ENCODE data around the gene UMPS.
"Not testable (repeated sequence)": the region's sequence is repeated elsewhere in the genome, so short reads cannot be mapped to it uniquely, and the experiment has no call there.

UMPS gene

DNA sequence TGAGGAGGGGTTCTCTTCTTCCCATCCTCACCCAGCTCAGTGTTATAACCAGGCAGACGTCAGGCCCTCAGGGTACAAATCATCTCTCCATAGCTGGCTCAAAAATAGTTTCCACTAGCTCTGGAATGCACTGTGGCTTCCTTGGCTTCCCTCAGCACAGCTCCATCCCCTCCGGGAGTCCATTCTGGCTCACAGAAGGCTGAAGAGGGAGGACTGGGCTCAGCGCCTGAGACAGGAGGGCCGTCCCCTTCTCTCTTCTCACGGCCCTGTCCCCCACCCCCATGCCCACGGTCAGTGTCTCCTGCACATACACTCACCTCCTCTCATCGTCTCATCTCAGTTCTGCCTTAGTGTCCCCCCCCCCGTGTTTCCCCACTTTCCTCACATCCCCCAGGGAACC, 50.1 kb downstream of the UMPS start:
- no peak for DNase-seq (ENCODE audit: low spot score)

DNA sequence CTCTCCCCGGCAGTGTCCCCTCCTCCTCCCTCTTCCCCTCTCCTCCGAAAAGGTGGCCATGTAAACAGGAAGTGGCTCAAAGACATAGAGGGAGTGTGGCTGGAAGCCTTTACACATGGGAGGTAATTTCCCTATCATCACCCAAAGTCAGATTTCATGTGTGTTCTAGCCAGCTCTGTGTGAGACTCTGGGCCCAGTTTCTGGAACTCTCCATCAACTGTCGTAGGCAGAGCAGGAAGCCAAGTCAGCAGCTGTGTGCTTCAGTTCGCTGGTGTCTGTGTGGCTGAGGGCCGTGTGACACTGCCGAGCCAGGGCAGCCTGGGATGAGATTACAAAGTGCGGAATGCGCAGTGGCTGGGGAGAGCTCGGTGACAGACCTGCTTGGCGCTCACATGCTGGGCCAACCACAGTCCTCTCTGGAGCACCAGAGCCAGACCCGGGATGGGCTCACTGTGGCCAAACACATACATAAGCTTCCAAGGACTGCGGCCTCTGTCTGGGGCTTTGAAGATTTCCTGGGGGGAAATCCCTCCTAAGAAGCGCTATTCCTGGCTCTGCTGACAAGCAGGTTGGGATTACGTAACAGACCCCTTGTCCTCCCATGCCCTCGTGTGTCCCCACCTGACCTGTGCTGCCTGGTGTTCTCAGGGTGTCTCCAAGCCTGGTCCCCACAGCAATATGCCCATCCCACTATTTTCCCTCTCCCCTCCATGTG, 50.7 kb downstream of the UMPS start:
- no peak for DNase-seq (ENCODE audit: low spot score)

DNA sequence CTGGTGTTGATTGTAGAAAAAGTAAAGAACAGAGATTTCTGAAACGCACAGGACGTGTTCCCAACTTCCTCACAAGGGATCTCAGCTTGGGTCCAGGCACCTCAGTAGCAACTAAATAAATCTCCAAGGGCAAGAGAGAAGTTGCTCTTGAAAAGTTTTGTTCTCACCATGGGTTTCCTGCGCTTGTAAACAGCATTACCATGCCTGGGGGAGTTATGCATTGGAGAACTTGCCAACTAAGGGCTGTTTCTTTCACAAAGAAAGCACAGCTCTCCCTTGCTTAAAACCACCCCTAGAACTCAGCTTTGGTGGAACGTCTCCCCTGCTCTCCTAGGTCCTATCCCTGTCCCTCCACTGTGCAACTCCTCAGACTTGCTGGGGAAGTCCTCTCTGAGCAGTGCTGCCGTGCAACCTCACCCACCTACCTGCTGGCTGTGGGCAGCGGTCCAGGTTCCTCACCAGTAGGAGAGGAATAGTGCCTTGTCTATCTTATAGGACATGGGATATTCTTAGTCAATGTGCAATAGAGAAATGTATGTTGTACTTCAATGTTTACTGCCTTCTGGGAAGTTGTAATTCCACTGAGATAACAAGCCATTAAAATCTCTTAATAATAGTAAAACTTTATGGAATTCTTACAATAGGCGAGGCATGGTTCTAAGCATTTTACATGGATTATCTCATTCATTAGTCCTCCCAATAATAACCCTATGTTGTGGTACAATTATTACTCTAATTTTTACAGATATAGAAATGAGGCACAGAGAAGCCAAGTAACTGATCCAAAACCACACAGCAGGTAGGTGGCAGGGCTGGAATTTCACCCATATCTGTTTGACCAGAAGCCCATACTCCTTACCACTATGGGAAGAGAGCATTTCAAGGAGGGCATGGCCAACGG, 51.5 kb downstream of the UMPS start:
- DNase-seq (ENCODE audit: low spot score), result no peak

DNA sequence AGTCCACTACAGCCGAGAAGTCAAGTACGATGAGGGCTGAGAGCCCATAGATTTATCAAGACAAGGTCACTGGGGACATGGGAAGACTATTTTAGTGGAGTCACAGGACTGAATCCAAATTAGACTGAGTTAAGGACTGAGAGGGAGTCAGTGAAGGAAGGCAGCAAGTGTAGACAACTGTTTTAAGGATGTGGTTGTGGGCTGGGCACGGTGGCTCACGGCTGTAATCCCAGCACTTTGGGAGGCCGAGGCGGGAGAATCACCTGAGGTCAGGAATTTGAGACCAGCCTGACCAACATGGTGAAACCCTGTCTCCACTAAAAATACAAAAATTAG, 52.1 kb downstream of the UMPS start:
- not testable (repeated sequence) for DNase-seq (ENCODE audit: low spot score)

DNA sequence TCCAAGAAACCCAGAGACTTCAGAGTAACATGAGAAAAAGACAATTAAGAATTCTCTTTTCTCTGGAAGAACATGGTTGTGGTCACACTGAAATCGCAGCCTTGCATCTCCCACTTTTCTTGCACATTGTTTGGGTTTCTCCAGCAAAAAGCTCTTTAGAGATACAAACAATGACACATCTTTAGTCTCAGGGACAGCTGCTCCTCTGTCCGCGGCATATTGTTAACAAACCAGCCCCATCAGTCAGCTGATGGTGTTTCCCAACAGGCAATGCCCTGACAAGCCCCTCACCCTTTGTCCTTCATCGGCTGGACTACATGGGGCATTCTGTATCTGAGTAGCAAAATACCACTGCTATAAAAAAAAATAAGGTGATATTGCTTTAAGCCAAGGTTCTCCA, 53.4 kb downstream of the UMPS start:
- no peak for DNase-seq (ENCODE audit: low spot score)

DNA sequence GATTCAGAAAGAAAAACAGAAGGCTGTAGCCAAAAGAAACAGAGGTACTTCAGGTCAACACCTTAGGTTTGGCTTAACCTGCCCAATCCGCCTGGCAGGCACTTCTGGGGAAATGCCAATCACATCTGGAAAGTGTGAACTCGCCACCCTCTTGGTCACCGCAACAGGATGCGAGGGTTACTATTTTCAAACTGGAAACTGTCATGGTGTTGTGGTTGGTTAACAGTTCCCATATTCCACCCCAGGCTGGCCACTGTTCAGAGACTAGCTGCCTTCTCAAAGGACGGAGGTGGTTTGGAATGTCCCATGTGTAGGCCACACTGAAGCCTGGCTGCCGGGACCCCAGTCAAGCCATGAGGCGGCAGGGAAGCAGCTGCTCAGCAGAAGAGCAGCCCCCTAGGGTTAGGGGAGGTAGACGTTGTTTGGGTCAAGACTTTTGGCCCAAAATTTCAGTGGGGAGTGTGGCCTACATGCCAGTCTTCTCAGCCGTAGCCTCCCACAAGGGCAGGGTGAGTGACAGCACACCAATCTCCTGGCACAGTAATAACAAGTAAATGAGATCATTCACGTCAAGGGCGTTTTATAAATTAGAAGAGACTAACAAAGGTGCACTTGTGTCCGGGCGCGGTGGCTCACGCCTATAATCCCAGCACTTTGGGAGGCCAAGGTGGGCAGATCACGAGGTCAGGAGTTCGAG, 54.6 kb downstream of the UMPS start:
- DNase-seq (ENCODE audit: low spot score), result no peak

DNA sequence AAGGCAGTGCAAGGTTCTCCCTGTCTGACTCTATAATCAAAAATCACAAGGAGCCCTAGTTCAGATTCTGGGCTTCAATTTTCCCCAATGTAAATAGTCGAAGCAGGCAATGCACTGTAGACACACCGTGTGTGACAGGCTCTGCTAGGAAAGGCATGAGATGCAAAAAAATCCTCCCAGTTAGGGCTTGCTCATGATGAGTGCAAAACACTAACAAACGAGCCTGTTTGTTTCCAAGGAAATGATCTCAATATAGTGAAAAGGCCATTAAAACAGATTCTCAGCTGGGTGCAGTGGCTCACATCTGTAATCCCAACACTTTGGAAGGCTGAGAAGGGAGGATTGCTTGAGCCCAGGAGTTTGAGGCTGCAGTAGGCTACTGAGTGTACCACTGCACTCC, 55.7 kb downstream of the UMPS start:
- DNase-seq (ENCODE audit: low spot score), result no peak

DNA sequence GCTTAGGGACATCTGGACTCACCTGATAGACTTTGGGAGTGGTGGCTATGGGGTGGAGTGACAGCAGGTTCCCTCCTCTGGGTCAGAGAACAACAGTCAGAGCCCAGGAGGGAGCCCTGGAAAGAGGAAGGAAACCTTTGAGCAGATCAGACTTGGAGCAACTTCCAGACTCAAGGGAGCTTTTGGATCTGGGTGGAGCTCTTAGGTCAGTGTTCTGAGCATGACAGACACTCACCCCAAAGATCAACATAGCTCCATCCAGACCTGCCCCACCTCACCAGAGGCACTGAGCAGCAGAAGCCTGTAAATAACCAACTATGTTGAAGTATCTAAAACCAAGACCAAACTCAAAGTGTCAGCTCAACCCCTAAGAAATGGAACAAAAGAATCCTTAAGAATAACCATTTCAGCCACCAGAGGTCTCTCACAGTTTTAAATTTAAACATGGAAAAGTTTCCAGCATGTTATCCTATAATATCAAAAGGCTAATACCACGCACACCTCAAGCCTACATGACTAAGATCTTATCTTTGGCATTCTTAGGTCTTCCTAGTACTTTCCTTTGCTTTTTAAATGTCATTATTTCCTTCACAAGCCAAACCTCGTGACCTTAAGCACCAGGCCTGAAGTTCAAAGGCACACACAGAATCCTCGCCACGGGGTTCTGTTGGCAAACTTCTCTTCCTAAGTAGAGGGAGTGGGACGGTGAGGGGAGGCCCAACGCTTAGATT, 56.4 kb downstream of the UMPS start:
- DNase-seq (ENCODE audit: low spot score), result peak; percentile 12

DNA sequence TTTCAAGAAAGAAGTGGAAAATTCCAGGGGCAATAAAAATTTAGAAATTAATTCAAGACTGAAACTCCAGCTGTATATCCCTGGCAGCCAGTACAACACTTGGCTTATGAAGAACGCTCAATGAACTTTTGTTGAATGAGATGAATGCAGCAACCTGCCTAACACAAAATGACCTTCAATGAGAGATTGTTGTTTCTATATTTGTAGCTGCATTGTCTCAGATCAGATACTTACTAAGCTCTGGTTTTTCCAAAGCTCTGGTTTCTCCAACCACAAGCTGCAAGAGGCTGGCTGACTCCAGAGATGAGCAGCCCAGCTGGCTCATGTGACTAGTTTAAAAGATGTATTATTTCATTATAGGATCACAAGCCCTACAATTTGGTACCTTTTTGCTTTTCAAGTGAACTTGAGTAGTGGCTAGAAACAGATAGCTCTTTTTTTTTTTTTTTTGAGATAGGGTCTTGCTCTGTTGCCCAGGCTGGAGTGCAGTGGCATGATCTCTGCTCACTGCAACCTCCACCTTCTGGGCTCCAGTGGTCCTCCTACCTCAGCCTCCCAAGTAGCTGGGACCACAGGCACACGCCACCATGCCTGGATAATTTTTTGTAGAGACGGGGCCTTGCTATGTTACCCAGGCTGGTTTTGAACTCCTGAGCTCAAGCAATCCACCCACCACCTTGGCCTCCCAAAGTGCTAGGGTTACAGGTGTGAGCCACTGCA, 57.4 kb downstream of the UMPS start:
- no peak for DNase-seq (ENCODE audit: low spot score)

DNA sequence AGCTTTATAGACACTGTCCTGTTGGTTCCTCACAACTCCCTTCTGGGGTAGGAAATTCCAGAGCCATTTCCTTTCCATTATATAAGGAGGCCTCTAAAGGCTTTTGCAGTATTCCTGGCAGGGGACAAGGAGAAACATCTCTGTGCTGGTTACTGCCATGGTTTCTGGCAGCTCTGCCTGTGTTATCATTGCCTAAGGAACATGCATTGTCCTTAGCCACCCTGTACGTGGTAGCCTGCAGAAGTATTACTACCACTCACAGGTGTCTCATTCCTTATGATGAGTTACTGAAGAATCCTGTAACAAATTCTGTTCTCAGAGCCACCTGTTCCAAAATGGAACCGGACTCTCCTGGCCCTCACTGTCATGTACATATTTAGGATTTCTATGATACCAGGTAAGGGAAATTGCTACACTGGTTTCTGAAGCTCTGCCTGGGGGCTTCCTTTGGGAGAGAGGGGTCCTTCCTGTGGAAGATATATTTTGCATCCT, 58.0 kb downstream of the UMPS start:
- DNase-seq (ENCODE audit: low spot score), result no peak

DNA sequence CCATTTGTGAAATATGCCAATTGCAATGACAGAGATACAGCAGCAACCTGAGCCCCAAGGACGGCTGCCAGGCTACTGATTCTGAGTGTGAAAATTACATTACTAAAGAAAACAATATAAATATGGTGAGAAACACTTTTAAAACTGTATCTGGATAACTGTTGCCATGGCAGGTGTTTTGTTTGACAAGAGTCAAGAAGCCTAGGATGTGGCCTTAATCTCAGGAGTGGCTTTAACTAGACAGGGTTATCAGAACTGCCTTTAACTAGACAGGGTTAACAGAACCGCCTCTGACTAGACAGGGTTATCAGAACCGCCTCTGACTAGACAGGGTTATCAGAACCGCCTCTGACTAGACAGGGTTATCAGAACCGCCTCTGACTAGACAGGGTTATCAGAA, 58.9 kb downstream of the UMPS start:
- DNase-seq (ENCODE audit: low spot score), result not testable (repeated sequence)

DNA sequence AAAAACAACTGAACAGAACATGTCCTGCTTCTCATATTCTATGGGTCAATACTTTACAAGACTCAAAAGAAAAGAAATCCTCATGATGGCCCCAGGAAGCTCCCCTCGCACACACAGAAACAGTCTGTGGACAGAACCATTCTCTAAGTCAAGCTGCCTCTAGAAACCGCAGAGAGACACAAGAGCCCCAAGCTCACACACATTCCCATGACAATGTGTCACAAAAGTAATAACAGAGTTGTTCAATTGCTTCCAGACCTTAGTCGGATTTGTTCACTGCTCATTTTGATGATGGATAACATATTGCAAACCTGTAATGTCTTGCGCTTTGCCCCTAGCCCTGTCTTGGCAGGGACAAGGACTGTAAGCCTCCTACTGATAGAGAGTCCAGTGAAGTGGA, 60.9 kb downstream of the UMPS start:
- no peak for DNase-seq (ENCODE audit: low spot score)

DNA sequence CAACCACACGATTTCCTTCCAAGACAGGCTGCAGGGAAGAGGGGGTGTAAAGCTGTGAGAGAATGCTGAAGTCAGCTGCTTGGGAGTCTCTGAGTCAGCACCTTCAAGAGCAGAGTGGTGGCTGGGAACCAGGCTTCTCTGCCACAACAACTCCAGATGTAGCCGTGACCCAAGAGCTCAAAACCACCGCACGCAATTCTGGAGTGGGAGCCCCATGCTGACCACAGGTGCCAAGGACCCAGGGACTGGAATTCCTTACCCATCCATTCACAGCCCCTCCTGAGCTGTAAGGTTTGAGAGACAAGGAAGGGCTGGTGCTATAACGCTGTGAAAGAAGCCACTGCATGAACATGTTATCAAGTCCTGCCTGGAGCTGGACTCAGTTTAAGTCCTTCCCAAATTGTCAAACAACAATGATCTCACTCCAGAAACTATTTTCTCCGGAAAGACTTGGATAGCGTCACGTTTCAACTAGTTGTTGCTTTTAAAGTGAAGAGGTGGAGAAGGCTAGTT, 61.4 kb downstream of the UMPS start:
- DNase-seq (ENCODE audit: low spot score), result no peak

DNA sequence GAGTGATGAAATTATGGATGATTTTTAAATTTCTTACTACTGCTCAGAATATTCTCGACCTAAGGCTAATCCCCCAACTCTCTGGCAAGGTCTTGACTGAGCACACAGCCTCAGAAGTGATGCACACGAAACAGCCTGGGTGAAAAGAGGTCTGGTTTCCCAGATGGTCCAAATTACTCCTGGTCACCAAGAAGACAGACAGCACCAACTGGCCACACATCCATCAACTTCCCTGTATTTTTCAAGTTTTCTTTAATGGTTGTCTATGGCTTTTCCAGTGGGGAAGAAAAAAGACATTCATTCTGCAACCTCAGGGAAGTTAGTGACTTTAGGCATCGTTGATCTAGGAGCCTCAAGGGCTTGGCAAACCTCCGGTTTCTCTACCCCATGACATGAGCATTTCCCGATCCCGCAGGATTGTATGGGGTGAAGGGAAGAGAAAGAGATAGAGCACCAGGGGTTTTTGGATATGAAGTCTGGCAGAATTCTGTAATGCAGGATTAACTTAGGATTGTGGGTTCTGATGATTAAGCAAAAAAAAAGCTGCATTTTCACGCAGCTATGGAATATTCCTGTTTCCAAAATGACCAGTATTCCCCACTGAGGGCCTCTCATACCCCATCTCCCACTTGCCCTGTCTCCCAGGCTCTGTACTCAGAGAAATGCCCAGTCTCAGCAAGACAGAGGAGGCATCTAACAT, 62.2 kb downstream of the UMPS start:
- no peak for DNase-seq (ENCODE audit: low spot score)

DNA sequence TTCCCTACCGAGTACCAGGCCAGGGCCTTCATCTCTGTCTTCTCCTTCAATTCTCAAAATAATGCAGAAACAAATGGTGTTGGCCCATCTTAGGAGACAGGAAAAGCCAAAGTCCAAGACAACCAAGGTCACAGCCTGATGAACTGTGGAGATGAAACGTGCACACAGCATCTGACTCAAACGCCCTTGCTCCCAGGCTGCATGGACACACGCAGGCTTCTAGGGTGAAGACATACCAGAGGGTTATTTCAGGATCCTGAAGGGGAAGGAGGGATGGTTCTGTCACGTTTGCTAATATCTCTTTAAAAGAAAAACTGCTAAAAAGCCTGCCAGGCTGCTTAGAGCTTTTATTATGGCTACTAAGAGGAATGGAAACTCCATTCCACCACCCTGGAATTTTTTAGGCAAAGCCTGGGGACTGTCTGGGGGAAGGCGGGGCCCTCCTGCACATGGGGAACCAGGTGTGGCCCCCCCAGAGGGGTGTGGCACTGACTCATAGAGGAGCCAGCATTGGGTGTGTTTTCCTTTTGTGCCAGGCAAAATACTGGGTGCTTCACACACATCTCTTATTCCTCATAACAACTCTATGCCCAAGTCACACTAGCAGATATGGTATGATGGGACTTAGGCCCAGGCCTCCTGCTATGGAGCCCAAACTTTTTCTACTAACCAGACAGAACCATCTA, 62.9 kb downstream of the UMPS start:
- DNase-seq (ENCODE audit: low spot score), result peak; percentile 56

DNA sequence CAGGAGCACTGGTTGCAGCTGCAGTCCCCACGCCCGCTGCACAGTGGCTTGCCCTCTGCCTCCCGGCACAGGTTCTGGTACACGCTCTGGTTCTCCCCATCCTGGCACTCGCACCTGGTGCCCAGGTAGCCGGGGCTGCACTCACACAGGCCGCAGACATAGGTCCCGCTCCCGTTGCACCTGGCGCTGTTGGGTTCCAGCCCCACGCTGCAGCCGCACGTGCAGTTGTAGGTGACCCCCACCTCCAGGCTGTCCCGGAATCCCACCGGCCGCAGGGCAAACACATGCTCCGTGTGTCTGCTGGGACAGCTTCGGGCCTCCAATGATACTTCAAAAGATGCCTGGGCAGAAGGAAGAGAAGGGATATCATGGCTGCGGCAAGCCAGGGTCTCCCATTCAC, 66.2 kb downstream of the UMPS start:
- DNase-seq (ENCODE audit: low spot score), result no peak

DNA sequence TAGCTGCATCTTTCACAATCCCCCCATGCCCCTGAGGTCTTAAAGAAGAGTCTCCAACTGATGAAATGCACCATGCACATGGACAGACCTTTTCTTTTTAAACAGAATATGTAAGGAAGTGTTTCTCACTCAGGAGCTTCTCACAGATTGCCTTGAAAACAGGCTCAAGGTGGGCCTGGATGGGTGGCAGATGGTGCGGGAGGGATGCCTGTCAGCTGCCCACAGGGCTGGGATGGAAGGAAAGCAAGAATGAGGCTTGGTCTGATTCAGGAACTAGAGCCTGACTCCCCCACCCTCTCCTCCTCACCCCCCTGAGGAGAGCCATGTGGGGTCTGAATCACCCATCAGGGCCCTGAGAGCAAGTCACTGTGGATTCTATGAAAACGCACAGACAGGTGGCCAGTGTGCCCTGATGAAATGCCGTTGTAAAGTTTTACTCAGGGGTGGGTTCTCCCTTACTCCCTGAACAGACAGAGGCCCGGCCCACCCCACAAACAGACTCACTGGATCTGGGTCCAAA, 67.2 kb downstream of the UMPS start:
- no peak for DNase-seq (ENCODE audit: low spot score)

Measured in LoVo (cell line).